Panc1 (cell line): ENCODE data around the gene TESK1. TPM values are rescaled to one million over a fixed set of nuclear protein-coding genes. Genes with fewer than 3 reads are reported as not detected.

Source experiments
- ATAC-seq: fragments of 200-7000 bp; cut with Tn5 transposase; 2 replicates; pipeline ENCODE4 v1.9.1; 2020; ENCODE audit warnings: mild to moderate bottlenecking, moderate library complexity
- BruUV-seq: library from RNA; stranded (reverse); fragments of 400-500 nt; replicated peaks from 2 replicates; lab custom pipeline; 2021; lab: Mats Ljungman, UMichigan
- CTCF ChIA-PET: fragments of 300-600 bp; sonication (Branson Sonifier 250); formaldehyde crosslinking; loops from one replicate; lab custom pipeline; 2022; ENCODE audit warnings: antibody characterized with exemption; lab: Charles Lee
- POLR2A ChIA-PET: fragments of 300-600 bp; sonication (Branson Sonifier 250); formaldehyde crosslinking; loops from one replicate; lab custom pipeline; 2022; ENCODE audit warnings: antibody characterized with exemption; lab: Charles Lee
- DNase-seq: peaks from one replicate; pipeline ENCODE4 v3.0.0-alpha.2; 2010; ENCODE audit warnings: low read depth, low spot score
- H3K27ac ChIP-seq: 2 replicates; pipeline ENCODE4 v1.5.1; 2011; ENCODE audit warnings: mild to moderate bottlenecking, low read length, inconsistent platforms
- H3K27me3 ChIP-seq: fragments of 200-500 bp; sonication (Bioruptor generic); 2 replicates; pipeline ENCODE4 v1.6.0; 2014; ENCODE audit warnings: low read length, inconsistent platforms; ENCODE audit not compliant: control insufficient read depth, insufficient read depth
- H3K36me3 ChIP-seq: fragments of 200-500 bp; sonication (Bioruptor generic); 2 replicates; pipeline ENCODE4 v1.5.1; 2014; ENCODE audit warnings: inconsistent platforms, mild to moderate bottlenecking, low read length, moderate library complexity; ENCODE audit not compliant: control insufficient read depth, insufficient read depth
- H3K4me1 ChIP-seq: 2 replicates; pipeline ENCODE4 v1.5.1; 2011; ENCODE audit warnings: inconsistent platforms, mild to moderate bottlenecking, low read length, moderate library complexity; ENCODE audit not compliant: control insufficient read depth, insufficient read depth
- H3K4me3 ChIP-seq, 2 experiments: 2 replicates each; pipeline ENCODE4 v1.5.1; 2011 to 2012; ENCODE audit warnings: low read depth in 2 of 2, low read length in 2 of 2, mild to moderate bottlenecking in 2 of 2, inconsistent platforms in 1 of 2, moderate library complexity in 1 of 2
- H3K9me3 ChIP-seq: fragments of 200-500 bp; sonication (Bioruptor generic); 2 replicates; pipeline ENCODE4 v1.5.1; 2014; ENCODE audit warnings: low read depth, mild to moderate bottlenecking, inconsistent platforms, low read length, moderate library complexity; ENCODE audit not compliant: control insufficient read depth, insufficient read depth
- POLR2AphosphoS5 ChIP-seq: IDR thresholded peaks from 2 replicates; pipeline ENCODE4 v1.6.1; 2012; ENCODE audit warnings: mild to moderate bottlenecking, low read depth, low read length, moderate library complexity
- REST ChIP-seq, 2 experiments: IDR thresholded peaks; 2 replicates each; pipeline ENCODE4 v1.6.1; 2011 to 2012; ENCODE audit warnings: low read depth in 2 of 2, control low read depth in 1 of 2, low read length in 1 of 2, mild to moderate bottlenecking in 1 of 2, moderate library complexity in 1 of 2; ENCODE audit not compliant: insufficient read depth in 1 of 2
- SIN3A ChIP-seq: IDR thresholded peaks from 2 replicates; pipeline ENCODE4 v1.6.1; 2012; ENCODE audit warnings: low read depth, mild to moderate bottlenecking, low read length, moderate library complexity, borderline replicate concordance; ENCODE audit not compliant: insufficient read depth
- TCF7L2 ChIP-seq: IDR thresholded peaks from 2 replicates; pipeline ENCODE4 v1.6.1; 2011; ENCODE audit warnings: mild to moderate bottlenecking, low read depth, low read length, inconsistent platforms
- in situ Hi-C: cut with HindIII; loops from 2 replicates; pipeline ENCODE4 v1.10.0; 2016; ENCODE audit warnings: low sequenced_read_pairs, low pct_unique_long_range_greater_than_20kb
- intact Hi-C: fragments of 100-400 bp; cut with micrococcal nuclease; formaldehyde crosslinking; loops from one replicate; pipeline ENCODE4 v1.10.0; 2022; ENCODE audit not compliant: unreplicated experiment
- total RNA-seq: library from RNA; stranded (reverse); gene quantifications from one replicate; pipeline ENCODE4 v1.2.1, GENCODE V29; 2021; ENCODE audit not compliant: unreplicated experiment
- TF ChIP-seq, protein P1 (sequence below): fragments of 450-650 bp; IDR thresholded peaks from 2 replicates; pipeline ENCODE4 v1.5.1; 2017; ENCODE audit warnings: mild to moderate bottlenecking

TESK1 gene
- total RNA-seq, 1 experiment from 2014 or later: 55.0 TPM

GRCh38 chr9:35608221-35608620 is 3.2 kb downstream of the TESK1 start:
- POLR2A ChIA-PET: interaction anchor here (0.5 to 0.6 kb wide), 2 partner anchors 44 to 196 kb away, joined by 4 read pairs; no protein-coding TSS in a partner anchor
- ATAC-seq: no peak
- no peak for DNase-seq
- CTCF ChIA-PET: interaction anchor here (0.7 kb wide), 1 partner anchor 8 kb away, joined by 3 read pairs; no protein-coding TSS in a partner anchor
- no peak overlapping the region for H3K4me3 ChIP-seq
- no peak overlapping the region for H3K27ac ChIP-seq
- H3K27me3 ChIP-seq: no peaks in the 10 kb centered on the region; the same call in 1 of the 2 replicates
- no peaks in the 10 kb centered on the region; the same call in 1 of the 2 replicates for H3K36me3 ChIP-seq
- in situ Hi-C loops (no loop called here), intact Hi-C loops (loop anchor here (10.0 kb wide), 1 partner anchor 93 kb away; no protein-coding TSS in a partner anchor)
- no TSS peak for BruUV-seq
- H3K9me3 ChIP-seq: no peaks in the 10 kb centered on the region
- peaks cover 14% of the 10 kb centered on the region for H3K4me1 ChIP-seq
- TF ChIP-seq, protein P1, sequence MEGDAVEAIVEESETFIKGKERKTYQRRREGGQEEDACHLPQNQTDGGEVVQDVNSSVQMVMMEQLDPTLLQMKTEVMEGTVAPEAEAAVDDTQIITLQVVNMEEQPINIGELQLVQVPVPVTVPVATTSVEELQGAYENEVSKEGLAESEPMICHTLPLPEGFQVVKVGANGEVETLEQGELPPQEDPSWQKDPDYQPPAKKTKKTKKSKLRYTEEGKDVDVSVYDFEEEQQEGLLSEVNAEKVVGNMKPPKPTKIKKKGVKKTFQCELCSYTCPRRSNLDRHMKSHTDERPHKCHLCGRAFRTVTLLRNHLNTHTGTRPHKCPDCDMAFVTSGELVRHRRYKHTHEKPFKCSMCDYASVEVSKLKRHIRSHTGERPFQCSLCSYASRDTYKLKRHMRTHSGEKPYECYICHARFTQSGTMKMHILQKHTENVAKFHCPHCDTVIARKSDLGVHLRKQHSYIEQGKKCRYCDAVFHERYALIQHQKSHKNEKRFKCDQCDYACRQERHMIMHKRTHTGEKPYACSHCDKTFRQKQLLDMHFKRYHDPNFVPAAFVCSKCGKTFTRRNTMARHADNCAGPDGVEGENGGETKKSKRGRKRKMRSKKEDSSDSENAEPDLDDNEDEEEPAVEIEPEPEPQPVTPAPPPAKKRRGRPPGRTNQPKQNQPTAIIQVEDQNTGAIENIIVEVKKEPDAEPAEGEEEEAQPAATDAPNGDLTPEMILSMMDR: no peak
- TF ChIP-seq POLR2AphosphoS5: no peak
- TF ChIP-seq TCF7L2: no peak
- TF ChIP-seq REST (IDR thresholded peaks at IDR 0.05; ENCODE audit: insufficient read depth in 1 of 2, low read depth in 2 of 2, low read length in 1 of 2): no peak
- no peak for TF ChIP-seq SIN3A

DNA sequence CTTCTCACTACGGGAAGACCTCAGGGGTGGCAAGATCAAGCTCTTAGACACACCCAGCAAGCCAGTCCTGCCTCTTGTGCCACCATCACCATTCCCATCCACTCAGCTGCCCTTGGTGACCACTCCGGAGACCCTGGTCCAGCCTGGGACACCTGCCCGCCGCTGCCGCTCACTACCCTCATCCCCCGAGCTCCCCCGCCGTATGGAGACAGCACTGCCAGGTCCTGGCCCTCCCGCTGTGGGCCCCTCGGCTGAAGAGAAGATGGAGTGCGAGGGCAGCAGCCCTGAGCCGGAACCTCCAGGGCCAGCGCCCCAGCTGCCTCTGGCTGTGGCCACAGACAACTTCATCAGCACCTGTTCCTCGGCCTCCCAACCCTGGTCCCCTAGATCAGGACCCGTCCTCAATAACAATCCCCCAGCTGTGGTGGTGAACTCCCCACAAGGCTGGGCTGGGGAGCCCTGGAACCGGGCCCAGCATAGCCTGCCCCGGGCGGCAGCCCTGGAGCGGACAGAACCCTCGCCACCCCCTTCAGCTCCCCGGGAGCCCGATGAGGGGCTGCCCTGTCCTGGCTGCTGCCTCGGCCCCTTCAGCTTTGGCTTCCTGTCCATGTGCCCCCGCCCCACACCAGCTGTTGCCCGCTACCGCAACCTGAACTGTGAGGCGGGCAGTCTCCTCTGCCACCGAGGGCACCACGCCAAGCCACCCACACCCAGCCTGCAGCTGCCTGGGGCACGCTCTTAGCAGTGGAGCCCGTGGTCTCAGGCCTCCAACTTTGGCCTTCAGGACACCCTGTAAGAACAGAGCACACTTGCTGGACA is 4.1 kb downstream of the TESK1 start:
- intact Hi-C loops (loop anchor here (10.0 kb wide), 1 partner anchor 94 kb away; no protein-coding TSS in a partner anchor), in situ Hi-C loops (no loop called here)
- Histone ChIP-seq H3K9me3 (no peaks in the 10 kb centered on the region), H3K36me3 (no peaks in the 10 kb centered on the region; the same call in 1 of the 2 replicates), H3K27me3 (no peaks in the 10 kb centered on the region; the same call in 1 of the 2 replicates), H3K4me1 (peaks cover 9% of the 10 kb centered on the region), H3K4me3 (no peak overlapping the region), H3K27ac (no peak overlapping the region)
- ATAC-seq (no peak), DNase-seq (no peak)
- POLR2A ChIA-PET: no interaction called here
- no TSS peak for BruUV-seq
- TF ChIP-seq TCF7L2 (no peak), SIN3A (no peak), POLR2AphosphoS5 (no peak), REST (IDR thresholded peaks at IDR 0.05; ENCODE audit: insufficient read depth in 1 of 2, low read depth in 2 of 2, low read length in 1 of 2) (no peak)
- TF ChIP-seq, protein P1: no peak
- CTCF ChIA-PET: interaction anchor here (0.6 to 0.7 kb wide), 3 partner anchors 9 to 477 kb away, joined by 3 read pairs; no protein-coding TSS in a partner anchor
